SK-N-DZ (cell line): Measurements from ENCODE around the gene PRM2.
A peak's percentile ranks its signal among the peaks of the same experiment; 100 is the strongest.

ENCODE experiments used
- DNase-seq: peaks from one replicate; pipeline ENCODE4 v3.0.0-alpha.2; 2015; ENCODE audit warnings: low spot score

Gene PRM2

DNA sequence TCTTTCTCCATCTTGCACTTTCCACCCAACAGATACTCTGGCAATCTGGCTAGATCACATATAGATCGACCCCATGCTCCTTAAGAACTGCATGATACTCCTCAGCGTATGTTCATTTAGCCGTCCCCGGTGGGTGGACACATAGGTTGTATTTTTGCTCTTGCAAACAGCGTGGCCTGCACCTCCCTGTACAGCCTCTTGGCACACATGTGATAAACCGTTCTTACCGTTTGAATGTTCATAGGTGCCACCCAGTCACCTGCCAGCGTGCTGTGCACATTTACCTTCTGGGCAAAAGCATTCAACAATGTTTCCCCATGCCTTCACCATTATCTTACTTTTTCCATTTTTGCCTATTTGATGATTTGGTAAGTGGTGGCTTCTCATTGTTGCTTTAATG lies 13.4 kb downstream of the PRM2 start:
- no peak for DNase-seq

DNA sequence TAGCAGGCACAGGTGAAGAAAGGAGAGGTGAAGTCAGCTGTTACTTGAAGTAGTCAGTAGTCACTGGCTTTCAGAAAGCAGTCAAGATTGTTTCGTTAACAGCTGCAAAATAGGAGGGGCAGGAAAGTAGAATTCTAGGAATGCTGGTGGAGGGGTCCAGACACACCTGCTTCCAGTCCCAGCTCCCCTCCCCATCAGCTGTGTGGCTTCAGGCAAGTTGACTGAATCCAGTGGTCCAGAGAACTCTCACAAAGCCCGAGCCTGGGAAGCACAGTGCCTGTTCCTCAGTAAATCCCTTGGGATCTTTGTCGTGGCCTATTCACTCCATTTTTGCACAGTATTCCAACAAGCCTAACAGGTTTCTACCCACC lies 15.7 kb downstream of the PRM2 start:
- DNase-seq: no peak

DNA sequence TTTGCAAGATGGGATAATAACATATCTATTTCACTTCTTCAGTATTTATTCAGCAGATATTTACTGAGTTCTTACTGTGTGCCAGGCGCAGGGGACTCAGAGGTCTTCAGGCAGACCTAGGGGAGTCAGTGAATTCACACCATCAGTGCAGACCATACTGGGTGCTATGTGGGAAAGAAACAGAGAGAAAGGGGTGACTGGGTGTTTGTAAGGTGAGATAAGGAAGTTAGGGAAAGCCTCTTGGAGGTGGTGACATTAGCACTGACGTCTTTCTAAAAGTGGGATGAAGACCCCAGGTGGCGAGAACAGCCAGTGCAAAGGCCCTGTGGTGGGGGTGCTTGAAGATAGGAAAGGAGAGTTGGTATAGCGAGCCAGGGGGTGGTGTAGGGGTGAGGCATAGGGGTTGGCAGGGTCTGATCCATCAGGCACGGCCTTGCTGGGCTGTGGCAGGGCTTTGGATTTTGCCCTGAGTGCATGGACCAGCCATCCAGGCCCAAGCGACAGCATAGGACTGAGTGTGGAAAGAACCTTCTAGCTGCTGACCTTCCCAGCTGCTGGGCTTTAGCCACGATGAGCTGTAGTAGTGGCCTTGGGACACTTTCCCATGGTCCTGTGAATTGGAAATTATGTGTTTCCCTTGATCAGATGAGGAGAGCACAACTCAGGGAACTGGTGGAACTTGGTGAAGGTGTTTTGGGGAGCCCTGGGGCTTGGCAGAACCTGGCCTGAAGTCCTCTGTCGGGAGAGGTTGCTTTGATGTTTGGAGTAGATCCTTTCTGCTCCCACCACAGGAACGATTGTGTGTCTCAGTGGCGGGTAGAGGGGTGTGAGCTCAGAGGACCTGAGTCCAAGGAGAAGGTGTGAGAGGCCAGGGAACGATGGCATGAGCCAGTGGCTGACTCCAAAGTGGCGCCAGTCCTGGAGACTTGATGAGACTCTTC lies 16.4 kb downstream of the PRM2 start:
- no peak for DNase-seq

DNA sequence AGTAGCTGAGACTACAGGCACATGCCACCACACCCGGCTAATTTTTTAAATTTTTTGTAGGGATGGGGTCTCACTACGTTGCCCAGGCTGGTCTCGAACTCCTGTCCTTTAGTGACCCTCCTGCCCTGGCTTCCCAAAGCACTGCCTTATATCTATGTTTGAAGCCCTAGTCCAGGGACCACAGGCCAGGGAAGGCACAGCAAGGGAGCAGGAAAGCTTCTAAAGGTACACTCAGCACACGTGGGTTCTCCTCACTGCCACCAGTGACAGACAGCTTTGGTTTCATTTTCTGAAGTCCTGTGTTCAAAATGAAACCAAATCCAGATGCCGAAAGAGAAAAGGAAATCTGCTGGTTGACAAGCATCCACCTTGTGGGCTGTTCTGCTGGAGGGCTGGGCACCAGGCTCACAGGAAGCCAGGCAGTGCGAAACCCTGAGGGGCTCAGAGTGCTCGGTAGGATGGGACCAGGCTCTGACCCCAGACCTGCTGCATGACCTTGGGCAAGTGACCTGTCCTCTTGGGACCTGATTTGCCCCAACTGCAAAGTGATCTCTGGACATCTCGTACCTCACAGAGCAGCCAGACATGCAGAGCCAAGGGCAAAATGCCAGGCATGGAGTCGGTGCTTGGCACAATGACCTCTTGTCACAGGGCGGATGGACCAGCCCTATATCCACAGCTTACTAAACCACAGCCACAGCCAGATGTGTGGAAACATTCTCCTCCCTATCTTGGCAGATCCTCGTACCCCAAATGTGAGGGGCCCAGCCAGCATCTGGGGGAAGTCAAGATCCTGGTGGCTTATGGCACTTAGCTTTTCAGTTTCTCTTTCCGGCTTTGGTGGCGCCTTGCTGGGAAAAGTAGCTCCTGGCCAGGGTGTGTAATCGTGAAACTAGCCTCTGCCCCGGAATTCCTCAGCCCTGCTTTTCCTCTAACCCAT lies 17.5 kb downstream of the PRM2 start:
- DNase-seq: no peak

DNA sequence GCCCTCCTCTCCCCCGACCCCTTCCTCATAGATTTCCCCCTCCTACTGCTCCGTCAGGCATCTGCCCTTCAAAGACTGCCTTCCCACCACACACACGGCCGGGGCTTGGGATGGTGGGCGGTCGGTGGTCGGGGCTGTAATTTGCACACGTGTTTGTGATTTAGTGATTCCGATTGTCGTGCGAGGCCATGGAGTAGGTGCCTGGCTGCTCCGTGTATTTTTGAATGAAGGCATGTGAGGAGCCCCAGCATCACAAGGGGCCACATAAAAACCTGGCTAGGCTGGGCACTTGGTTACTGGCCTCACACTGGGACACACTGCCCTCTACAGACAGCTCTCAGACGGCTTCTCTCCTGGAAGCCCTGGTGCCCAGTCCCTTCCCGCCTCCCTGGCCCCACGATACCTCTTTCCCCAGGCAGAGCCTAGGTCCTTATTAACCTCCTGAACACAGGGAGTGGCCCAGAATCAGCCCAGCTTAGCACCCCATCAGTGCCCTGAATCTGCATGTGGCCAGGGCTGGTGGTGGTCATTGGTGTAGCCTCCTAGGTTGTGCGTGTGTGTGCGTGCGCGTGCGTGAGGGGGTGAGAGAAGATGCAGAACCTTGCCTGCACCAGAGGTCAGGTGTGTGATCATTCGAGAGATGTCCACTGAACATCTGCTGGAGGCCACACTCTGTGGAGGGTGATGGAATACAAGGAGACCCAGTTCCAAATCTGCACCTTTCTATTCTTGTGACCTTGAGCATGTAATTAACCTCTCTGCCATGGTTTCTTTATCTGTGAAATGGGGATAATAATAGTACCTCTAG lies 18.9 kb downstream of the PRM2 start:
- DNase-seq: peak; percentile 71

DNA sequence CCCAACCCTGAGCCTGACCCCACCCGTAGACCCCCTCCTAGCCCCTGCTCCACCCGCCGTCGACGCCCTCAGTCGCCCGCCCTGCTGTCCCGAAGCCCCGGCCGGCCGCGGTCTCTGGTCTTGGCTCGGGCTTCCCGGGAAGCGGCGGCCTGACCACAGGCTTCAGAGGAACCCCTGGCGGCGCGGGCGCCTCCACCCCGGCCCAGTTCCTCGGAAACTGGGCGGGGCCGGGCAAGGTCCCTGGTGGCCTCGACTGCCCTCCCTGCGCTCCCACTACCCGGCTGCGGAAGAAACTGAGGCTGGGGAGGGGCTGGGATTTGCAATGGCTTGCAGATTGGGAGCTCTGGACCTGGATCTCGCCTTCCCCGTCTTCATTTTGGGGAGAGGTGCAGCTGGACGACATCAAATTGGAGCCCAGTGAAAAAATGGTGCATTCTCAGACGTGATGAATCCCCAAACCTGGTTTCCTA lies 19.6 kb downstream of the PRM2 start:
- no peak for DNase-seq

DNA sequence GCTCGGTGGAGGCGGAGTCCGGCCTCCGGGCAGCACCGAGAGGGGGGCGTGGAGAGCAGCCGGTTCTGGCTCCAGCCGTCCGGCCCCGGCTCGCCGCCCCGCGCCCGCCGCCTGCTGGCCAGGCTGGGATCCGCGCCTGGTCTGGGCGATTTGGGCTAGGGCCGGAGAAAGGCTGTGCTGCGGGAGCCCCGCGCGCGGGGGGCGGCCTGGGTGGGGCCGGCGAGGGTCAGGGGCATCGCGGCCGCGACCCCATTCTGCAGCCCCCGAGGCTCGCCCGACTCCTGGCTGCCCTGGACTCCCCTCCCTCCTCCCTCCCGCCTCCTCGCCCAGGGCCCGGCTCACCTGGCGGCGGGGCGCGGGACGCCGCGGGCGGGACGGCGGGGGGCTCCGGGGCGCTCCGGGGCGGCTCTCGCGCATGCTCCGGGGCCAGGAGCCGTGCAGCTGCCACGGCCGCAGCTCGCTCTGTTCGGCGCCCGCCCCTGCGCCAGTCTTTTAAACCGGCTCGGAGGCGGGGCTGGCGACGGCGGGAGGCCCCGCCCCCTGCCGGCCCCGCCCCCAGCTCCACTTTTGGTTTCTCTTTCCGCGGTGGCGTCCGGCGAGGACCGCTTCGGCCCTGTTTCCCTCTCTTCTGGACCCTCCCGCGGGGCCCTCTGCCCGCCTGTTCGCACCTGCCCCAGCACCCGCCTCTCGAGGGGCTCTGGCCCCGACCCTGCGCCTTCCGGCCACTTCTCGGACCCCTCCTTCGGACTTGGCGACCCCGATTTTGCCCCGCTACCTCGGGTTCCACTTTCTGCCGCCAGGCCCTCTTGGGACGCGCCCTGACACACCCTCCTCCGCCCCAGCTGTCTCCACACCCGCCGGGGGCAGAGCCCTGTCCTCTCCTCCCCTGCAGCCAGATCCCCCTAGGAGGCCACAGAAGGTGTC lies 20.3 kb downstream of the PRM2 start, which contains the start of gene SOCS1:
SOCS1 (minus strand) TSS at position 468 of the 924 bp plus-strand sequence. CDS start 726 bp downstream, outside the sequence.
- DNase-seq: peak; percentile 75

DNA sequence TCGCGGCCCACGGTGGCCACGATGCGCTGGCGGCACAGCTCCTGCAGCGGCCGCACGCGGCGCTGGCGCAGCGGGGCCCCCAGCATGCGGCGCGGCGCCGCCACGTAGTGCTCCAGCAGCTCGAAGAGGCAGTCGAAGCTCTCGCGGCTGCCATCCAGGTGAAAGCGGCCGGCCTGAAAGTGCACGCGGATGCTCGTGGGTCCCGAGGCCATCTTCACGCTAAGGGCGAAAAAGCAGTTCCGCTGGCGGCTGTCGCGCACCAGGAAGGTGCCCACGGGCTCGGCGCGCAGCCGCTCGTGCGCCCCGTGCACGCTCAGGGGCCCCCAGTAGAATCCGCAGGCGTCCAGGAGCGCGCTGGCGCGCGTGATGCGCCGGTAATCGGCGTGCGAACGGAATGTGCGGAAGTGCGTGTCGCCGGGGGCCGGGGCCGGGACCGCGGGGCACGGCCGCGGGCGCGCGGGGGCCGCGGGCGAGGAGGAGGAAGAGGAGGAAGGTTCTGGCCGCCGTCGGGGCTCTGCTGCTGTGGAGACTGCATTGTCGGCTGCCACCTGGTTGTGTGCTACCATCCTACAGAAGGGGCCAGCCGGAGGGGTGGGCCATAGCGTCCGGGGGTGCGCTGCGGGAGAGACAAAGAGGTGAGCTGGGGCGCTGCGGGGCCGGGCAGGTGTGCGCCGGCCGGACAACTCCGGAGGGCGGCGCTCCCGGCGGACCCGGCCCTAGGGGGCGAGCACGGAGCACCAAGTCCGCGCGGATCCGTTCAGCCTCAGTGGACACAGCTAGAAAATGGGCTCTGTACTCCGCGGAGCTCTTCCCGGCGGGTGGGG lies 21.2 kb downstream of the PRM2 start:
- DNase-seq: peak; percentile 38

DNA sequence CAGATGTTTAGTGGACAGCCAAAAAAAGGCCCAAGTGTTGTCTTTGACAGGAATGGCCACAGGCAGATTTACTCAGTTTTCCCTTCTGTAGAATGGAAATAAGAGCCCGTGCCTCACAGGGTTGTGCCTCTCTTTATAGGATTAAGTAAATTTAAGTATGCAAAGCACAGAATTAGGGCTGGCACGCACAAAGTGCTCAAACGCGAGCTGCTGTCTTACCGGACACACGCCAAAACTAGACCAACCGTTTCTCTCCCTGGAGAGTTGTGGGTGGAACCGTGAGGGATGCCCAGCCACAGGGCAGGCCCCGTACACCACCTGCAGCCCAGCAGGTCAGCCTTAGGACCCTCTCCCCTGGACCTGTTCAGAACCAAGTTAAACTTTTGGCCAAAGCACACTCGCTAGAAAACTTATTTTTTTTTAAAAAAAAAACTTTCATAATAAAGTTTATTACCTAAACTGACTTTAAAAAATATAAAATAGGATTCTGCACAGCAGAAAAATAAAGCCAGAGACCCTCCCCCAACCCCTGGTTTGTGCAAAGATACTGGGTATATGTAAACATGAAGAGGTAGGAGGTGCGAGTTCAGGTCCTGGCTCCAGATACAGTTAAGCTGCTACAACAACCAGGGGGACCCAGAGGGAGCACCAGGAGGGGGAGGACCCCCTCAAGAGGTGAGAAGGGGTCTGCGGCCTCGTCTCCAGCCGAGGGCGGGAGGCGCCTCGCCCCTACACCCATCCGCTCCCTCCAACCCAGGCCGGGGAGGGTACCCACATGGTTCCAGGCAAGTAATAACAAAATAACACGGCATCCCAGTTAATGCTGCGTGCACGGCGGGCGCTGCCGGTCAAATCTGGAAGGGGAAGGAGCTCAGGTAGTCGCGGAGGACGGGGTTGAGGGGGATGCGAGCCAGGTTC lies 22.0 kb downstream of the PRM2 start:
- DNase-seq: no peak

DNA sequence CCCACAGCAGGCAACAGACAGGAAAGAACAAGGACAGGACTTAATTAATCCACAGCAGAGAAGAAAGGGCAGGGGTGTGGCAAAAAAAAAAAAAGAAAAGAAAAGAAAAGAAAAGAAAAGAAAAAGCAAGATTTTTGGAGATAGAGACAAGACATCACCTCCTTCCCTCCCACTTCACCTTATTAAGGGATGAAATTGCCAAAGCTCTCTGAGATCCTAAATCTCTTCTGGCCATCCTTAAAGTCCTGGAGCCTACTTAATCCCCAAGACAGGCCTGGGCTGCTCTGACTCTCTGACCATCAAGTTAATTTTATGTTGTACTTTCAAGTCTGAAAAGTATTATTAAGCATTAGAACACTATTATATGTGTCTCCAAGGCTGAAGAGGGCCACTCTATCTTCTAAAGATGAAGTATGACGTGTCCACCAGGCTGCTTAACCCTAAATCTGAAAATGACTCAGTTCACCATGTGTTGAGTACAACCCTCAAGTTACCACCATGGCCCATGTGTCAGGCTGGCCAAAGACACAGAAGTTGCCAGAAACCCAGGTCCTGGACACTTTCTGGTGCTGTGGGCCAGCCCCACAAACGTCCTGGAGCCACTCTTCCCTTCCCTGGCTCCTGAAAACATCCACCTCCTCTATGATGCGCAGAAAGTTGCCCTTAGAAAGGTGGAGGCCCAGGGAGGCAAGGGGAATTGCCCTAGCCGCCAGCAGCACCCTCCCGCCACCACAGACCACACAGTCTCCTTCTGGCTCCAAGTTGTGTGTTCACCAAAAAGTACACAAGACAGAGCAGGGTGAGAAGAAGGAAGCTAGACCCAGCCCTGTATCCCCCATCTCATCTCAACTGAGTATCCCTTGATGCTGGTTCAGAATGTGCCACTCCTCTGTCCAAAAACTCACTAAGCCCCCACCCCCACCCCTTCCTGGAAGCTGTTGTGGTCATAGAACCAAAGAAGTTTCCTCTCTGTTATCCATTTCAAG lies 23.0 kb downstream of the PRM2 start:
- no peak for DNase-seq

DNA sequence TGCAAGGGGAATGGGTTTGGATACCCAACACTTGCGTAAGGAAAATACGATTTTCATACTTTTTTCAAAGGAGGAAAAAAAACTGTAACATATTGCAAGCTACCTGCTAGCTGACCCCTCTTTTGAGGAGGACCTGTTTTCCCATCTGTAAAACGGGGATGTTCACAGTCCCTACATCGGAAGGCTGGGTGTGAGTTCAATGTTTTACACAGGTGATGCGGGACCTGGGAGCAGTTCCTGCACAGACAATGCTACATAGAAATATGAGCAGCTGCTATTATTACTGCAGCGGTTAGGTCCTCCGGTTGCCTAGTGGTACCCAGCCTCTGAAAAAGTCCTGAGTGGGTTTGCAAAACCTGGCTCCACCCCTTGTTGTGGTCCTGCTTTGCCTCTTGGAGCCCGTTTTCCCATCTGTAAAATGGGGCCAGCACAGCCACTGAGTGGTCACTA lies 23.8 kb downstream of the PRM2 start:
- DNase-seq: no peak

DNA sequence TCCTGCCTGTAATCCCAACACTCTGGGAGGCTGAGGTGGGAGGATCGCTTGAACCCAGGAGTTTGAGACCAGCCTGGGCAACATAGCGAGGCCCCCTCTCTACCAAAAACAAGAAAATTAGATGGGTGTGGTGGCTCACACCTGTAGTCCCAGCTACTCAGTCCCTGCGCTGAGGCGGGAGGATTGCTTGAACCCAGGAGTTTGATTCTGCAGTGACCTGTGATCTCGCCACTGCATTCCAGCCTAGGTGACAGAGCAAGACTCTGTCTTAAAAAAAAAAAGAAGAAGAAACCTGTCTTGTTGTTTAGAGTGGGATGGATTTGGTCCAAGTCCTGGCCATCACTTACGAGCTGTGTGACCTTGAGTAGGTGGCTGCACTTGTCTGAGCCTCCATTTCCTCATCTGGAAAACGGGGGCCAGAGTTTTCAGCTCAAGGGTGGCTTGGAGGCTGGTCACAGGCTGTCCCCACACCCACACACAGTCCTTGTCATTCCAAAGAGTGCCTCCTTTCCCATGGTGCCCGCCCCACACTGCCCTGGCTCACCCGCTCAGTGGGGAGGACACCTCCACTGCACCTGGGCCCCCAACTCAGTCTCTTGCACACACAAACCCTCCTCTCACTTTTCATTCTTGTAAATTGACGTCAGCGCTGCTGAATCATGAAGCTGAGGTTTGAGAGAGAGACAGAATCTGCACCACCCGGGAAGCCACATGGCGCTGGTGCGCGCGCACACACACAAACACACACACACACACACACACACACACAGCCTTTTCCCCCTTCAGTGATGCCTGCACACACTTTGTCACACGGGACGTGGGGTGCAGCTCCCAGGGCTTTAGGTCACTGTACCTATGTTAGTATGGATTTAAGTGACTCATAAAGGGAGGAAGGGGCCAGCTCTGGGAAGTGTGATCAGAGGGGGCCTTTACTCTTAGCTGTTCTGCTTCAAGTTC lies 24.5 kb downstream of the PRM2 start:
- DNase-seq: no peak

DNA sequence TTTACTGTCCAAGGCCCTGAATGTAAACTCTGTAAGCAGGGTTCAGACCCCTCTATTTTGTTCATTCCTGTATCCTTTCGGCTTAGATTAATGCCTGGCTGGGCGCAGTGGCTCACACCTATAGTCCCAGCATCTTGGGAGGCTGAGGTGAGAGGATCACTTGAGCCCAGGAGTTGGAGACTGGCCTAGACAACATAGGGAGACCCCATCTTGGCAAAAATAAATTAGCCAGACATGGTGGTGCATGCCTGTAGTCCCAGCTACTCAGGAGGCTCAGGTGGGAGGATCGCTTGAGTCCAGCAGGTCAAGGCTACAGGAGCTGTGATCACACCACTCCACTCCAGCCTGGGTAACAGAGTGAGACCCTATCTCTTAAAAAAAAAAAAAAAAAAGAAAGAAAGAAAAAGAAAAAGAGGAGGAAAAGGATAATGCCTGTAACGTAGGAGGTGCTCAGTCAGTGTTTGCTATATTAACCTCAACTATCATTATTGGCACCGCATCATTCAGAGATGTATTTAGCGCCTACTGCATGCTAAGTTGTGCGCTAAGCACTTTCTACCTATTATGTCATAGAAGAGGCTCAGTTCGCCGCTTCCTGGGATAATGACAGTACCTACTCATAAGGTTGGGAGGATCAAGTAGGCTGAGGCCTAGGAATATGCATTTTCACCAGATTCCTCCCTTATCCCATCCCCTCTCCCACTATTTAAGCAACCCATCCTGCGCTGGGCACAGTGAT lies 25.3 kb downstream of the PRM2 start:
- no peak for DNase-seq

DNA sequence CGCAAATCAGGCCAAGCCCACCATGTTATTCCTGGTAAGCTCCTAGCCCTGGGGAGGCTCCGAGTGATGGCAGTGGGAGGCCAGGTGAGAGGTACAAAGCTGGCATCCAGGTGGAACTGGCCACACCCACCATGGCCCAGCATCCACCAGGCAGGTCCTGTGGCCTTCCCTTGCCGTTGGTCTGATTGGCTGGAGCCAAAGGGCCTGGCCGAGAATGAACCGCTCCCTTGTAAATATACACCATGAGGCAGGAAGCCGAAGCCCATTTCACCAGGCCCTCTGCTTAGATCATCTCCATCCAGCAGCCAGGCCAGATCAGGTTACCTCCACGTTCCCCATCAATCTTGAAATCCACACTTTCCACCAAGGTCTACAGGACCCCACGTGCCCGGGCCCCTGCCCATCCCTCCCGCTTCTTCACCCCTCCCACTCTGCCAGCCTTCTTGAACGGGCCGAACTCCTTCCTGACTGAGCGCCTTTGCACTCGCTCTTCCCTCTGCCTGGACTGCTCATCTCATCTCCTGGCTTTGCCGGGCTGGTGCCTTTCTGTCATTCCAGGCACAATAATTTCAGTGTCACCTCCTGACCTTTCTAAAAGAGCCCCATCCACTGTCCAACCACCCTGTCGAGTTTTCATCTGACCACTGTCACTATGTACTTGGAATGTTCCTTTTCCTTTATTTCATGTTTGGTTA lies 26.0 kb downstream of the PRM2 start:
- no peak for DNase-seq
